SU-DHL-6 (cell line): Measurements from ENCODE around the gene RADIL.

Experiments
- H2AFZ ChIP-seq: fragments of 200-600 bp; sonication (generic); 2 replicates; pipeline ENCODE4 v1.6.1; 2014; ENCODE audit warnings: low read depth, mild to moderate bottlenecking, moderate library complexity, mixed read lengths, antibody characterized with exemption, low read length; ENCODE audit not compliant: severe bottlenecking
- H3F3A ChIP-seq: fragments of 200-600 bp; shearing (Covaris generic); 2 replicates; pipeline ENCODE4 v1.6.0; 2016; ENCODE audit warnings: antibody characterized with exemption, mild to moderate bottlenecking; ENCODE audit not compliant: insufficient read depth
- H3K27ac ChIP-seq: fragments of 200-600 bp; sonication (generic); 2 replicates; pipeline ENCODE4 v1.5.1; 2016; ENCODE audit warnings: low read depth, mild to moderate bottlenecking, low read length, moderate library complexity, mixed read lengths
- H3K27me3 ChIP-seq: fragments of 200-600 bp; sonication (generic), shearing (Covaris generic); 2 replicates; pipeline ENCODE4 v1.6.0; 2014; ENCODE audit warnings: mild to moderate bottlenecking, low read length
- H3K36me3 ChIP-seq: fragments of 200-600 bp; sonication (generic); 2 replicates; pipeline ENCODE4 v1.6.1; 2014; ENCODE audit warnings: mild to moderate bottlenecking, low read length, mixed read lengths
- H3K4me2 ChIP-seq: fragments of 300-600, 200-600 bp; shearing (Covaris generic), sonication (generic); 2 replicates; pipeline ENCODE4 v1.6.0; 2014; ENCODE audit warnings: low read length, low read depth, mild to moderate bottlenecking; ENCODE audit not compliant: poor library complexity, severe bottlenecking
- H3K4me3 ChIP-seq: fragments of 200-600 bp; sonication (generic); 2 replicates; pipeline ENCODE4 v1.5.1; 2014; ENCODE audit warnings: antibody characterized with exemption, low read length, mild to moderate bottlenecking, mixed read lengths; ENCODE audit not compliant: insufficient read depth, poor library complexity, severe bottlenecking
- H3K79me2 ChIP-seq: fragments of 200-600 bp; sonication (generic); 2 replicates; pipeline ENCODE4 v1.6.1; 2014; ENCODE audit warnings: mild to moderate bottlenecking, low read length, moderate library complexity; ENCODE audit not compliant: insufficient read depth
- H3K9ac ChIP-seq: fragments of 200-600 bp; sonication (generic); 2 replicates; pipeline ENCODE4 v1.7.0; 2014; ENCODE audit warnings: mild to moderate bottlenecking, low read length
- H3K9me2 ChIP-seq: fragments of 200-600 bp; sonication (generic); replicated peaks from 2 replicates; pipeline ENCODE4 v1.6.1; 2014; ENCODE audit warnings: low read length; ENCODE audit not compliant: insufficient read depth
- H3K9me3 ChIP-seq: fragments of 200-600 bp; sonication (generic); 2 replicates; pipeline ENCODE4 v1.6.1; 2014; ENCODE audit warnings: low read length, mixed read lengths; ENCODE audit not compliant: insufficient read depth
- H4K20me1 ChIP-seq: fragments of 200-600 bp; sonication (generic); 2 replicates; pipeline ENCODE4 v1.6.1; 2014; ENCODE audit warnings: low read depth, mild to moderate bottlenecking, antibody characterized with exemption, low read length, moderate library complexity, mixed read lengths
- CTCF ChIP-seq: fragments of 200-600 bp; sonication (generic); IDR thresholded peaks from one replicate; pipeline ENCODE4 v1.5.1; 2017; ENCODE audit warnings: antibody characterized with exemption, mild to moderate bottlenecking, low read length, moderate library complexity; ENCODE audit not compliant: insufficient read depth, poor library complexity, severe bottlenecking
- EZH2phosphoT487 ChIP-seq: fragments of 200-600 bp; sonication (generic), shearing (Covaris generic); conservative IDR thresholded peaks from 2 replicates; pipeline ENCODE4 v1.6.1; 2018; ENCODE audit warnings: mild to moderate bottlenecking, antibody characterized with exemption, low read length, moderate library complexity, mixed read lengths

RADIL gene

GRCh38 chr7:4764402-4765007 lies 119.0 kb downstream of the RADIL start:
- Histone ChIP-seq H3K27me3 (no peaks in the 10 kb centered on the region), H3K4me2 (no peak overlapping the region), H3K36me3 (no peaks in the 10 kb centered on the region), H4K20me1 (no peaks in the 10 kb centered on the region), H3K79me2 (no peaks in the 10 kb centered on the region), H2AFZ (no peak overlapping the region), H3K9me2 (no peaks in the 10 kb centered on the region), H3K9ac (no peak overlapping the region), H3K4me3 (no peak overlapping the region), H3K27ac (no peak overlapping the region), H3K9me3 (no peaks in the 10 kb centered on the region), H3F3A (no peaks in the 10 kb centered on the region)
- TF ChIP-seq CTCF (no peak), EZH2phosphoT487 (no peak)

- H3K27me3 ChIP-seq: no peaks in the 10 kb centered on the region
- no peak overlapping the region for H3K27ac ChIP-seq
- H3K9me3 ChIP-seq: no peaks in the 10 kb centered on the region
- no peak overlapping the region for H2AFZ ChIP-seq
- no peaks in the 10 kb centered on the region for H3K9me2 ChIP-seq
- H3K4me2 ChIP-seq: no peak overlapping the region
- no peaks in the 10 kb centered on the region for H3K79me2 ChIP-seq
- no peak overlapping the region for H3K9ac ChIP-seq
- TF ChIP-seq CTCF (no peak), EZH2phosphoT487 (no peak)
- no peaks in the 10 kb centered on the region for H3F3A ChIP-seq
- H3K4me3 ChIP-seq: no peak overlapping the region
- H3K36me3 ChIP-seq: no peaks in the 10 kb centered on the region
- H4K20me1 ChIP-seq: no peaks in the 10 kb centered on the region
Measured at GRCh38 chr7:4763794-4764185, 119.7 kb downstream of the RADIL start.

- Histone ChIP-seq H4K20me1 (no peaks in the 10 kb centered on the region), H3K36me3 (no peaks in the 10 kb centered on the region)
Measured at GRCh38 chr7:4763091-4763793, 120.3 kb downstream of the RADIL start.

More at GRCh38 chr7:4763091-4763793, 120.3 kb downstream of the RADIL start:
- Histone ChIP-seq H3K4me2 (no peak overlapping the region), H3K79me2 (no peaks in the 10 kb centered on the region), H3K27ac (no peak overlapping the region), H3F3A (no peaks in the 10 kb centered on the region), H3K9ac (no peak overlapping the region), H2AFZ (no peak overlapping the region), H3K27me3 (no peaks in the 10 kb centered on the region), H3K9me2 (no peaks in the 10 kb centered on the region), H3K9me3 (no peaks in the 10 kb centered on the region), H3K4me3 (no peak overlapping the region)
- TF ChIP-seq EZH2phosphoT487 (no peak), CTCF (no peak)
